ENCODE results near the gene AGAP2.
"Not testable (repeated sequence)": the region's sequence is repeated elsewhere in the genome, so short reads cannot be mapped to it uniquely, and the experiment has no call there.

Gene AGAP2

DNA sequence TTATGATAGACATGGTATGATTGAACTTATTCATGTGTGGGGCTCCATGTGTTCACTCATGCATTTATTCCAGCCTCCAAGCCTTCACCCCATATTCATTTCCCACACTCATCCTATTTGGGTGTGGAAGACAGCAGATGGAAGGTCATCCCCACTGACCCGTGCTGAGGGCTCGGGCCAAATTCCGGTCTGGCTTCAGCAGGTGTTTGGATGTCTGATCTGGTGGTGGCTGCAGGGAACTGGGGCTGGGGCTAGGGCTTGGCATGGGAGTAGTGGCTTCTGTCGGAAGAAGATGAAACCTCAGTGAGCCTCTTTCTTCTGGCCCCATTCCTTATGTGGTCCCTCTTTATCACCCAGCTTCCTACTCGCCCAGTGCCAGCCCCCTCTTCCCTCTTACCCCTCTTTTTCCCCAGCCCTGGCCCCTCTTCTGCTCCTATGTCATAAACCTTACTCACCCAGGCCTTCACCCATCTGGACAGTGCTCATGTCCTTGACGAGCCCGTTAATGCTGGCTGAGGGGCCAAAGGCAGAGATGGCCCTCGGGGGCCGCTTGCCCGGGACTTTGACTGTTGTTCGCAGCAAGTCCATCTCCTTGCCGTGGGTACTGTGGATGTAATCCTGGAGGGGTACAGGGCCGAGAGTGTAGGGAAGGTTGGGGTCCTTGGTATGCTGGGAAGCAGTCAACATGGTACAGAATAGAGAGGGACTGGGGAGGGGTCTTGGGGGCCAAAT is 8.0 kb downstream of the AGAP2 start:
- no peak for TF ChIP-seq ZNF274 (IDR thresholded peaks at IDR 0.05; ENCODE audit: low read depth, low read length)
- no peak overlapping the region for H3K4me3 ChIP-seq (ENCODE audit: low read length)

DNA sequence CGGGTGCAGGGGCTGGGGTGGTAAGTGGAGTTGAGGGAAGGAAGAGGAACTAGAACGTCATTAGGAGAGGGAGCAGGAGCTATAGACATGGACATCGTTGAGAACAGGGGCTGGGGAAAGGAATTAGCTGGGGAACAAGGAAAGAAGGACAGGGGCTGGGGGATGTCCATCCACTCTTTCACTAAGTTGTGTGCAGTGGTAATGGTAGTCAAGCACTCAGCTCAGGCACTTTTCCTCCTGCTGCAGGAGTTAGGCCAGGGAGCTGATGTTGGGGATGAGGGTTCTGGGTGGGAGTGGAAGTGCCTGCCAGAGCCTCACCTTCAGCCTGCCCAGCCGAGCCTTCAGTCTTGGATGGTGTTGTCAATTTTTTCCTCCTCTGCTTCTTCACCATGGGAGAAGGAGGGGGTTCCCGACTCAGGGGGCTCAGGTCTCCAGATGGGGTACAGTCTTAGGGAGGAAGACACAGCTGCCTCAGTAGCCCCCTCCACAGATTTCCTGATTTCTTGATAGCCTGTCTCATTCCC is 9.2 kb downstream of the AGAP2 start:
- no peak for TF ChIP-seq ZNF274 (IDR thresholded peaks at IDR 0.05; ENCODE audit: low read depth, low read length)
- H3K4me3 ChIP-seq (ENCODE audit: low read length) = no peak overlapping the region

DNA sequence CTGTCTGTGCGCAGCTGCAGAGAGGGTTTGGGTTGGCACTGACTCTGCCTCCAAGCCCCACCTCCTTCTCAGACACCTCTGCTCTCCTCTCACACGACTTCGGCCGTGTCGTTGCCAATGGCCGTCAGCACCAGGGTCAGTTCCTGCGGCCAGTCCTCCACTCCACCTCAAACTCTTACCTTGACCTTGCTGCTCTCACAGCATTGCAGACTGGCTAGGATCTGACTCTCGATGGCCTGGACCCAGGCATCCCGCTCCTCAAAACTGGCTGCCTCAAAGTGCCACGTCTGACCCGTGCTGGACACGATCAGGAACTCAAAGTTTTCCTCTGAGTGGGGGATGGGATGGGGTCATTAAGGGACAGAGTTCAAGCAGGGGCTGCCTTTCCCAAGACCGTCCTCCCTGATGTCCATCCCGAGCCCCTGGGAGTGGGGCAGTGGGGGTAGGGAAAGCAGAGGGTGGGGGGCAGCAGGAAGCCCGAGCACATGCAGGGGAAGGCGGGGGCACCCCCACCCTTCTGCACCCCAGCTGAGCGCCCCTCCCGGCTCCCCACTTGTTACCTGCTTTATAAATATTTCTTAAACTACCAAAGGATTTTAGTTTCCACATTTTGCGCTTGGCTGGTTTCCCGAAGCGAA is 10.7 kb downstream of the AGAP2 start:
- TF ChIP-seq ZNF274 (IDR thresholded peaks at IDR 0.05; ENCODE audit: low read depth, low read length) = no peak
- no peak overlapping the region for H3K4me3 ChIP-seq (ENCODE audit: low read length)

DNA sequence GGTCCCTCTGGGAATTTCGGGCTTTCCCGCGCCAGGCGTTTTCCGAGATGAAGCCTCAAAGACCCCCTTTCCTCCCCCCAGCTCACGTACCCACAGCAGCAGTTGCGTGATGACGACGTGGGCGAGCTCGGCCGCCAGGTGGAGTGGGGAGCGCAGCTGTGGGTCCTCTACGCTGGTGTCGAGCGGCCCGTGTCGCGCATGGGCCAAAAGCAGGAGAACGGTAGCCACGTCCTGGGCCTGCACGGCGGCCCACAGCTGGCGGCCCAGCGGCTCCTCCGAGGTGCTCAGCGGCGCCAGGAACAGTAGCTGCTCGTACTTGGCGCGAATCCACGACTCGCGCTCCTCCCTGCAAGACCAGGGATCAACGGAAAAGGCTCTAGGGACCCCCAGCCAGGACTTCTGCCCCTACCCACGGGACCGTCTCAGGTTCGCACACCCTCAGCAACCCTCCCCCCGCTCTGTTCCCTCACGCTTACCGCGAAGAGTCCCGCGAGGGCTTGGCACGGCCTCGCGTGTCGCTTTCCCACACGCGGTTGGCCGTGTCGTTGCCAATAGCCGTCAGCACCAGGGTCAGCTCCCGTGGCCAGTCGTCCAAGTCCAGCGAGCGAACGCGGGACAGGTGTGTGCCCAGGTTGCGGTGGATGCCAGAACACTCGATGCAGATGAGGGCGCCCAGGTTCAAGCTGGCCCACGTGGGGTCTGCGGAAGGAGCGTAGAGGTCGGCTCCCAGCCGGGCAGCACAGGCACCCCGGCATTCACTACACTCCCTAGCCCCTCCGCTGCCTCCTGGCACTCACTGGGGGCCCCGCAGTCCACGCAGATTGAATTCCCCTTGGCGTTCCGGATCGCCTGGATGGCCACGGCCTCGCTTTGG is 11.4 kb downstream of the AGAP2 start:
- no peak for TF ChIP-seq ZNF274 (IDR thresholded peaks at IDR 0.05; ENCODE audit: low read depth, low read length)

DNA sequence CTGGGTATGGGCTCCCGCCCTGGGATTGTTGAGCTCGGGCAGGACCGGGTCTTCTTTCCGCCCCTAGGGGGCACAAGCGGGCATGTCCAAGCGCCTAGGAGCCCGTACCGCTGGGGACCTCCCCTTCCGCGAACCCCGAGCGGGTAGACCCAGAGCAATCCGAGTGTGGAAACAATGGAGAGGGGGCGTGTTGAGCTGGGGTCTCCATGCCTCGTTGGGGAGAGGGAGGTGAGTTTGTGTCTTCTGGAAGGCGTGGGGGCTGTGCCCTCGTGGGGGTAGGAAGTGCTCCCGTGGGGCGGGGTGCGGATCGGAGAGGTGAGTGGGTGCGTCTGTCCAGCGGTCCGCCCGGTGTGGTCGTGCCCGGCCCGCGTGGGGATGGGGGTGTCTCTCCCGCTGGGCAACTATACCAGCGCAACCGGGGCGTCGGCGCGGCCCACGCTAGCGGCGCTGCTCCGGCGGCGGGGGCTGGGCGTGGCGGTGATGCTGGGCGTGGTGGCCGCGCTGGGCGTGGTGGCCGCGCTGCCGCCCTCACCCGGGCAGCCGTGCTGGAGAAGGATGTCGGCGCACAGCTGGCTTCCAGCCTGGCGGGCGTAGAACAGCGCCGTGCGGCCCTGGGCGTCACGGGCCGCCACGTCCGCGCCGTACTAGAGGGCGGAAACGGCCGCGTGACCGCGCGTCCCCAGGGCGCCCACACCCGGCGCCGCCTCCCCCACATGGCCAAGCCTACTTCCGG is 12.2 kb downstream of the AGAP2 start:
- no peak overlapping the region for H3K4me3 ChIP-seq (ENCODE audit: low read length)
- TF ChIP-seq ZNF274 (IDR thresholded peaks at IDR 0.05; ENCODE audit: low read depth, low read length) = no peak

More for the DNA sequence above, 11.4 kb downstream of the AGAP2 start:
- no peak overlapping the region for H3K4me3 ChIP-seq (ENCODE audit: low read length)

DNA sequence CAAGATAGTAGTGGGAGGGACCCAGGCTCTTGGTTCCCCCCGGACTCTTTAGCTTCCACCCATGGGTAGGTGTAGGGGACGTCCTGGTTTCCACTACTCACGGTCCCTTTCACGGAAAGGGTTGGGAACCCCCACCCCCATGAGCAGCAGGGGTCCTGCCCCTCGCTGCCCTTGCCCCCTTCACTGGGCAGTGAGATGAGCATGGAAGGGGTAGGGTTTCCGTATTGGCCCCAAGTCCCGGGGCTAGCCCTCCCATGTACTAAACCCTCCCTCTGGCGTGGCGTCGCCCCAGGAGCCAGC is 12.7 kb downstream of the AGAP2 start:
- no peak overlapping the region for H3K4me3 ChIP-seq (ENCODE audit: low read length)
- TF ChIP-seq ZNF274 (IDR thresholded peaks at IDR 0.05; ENCODE audit: low read depth, low read length) = no peak

DNA sequence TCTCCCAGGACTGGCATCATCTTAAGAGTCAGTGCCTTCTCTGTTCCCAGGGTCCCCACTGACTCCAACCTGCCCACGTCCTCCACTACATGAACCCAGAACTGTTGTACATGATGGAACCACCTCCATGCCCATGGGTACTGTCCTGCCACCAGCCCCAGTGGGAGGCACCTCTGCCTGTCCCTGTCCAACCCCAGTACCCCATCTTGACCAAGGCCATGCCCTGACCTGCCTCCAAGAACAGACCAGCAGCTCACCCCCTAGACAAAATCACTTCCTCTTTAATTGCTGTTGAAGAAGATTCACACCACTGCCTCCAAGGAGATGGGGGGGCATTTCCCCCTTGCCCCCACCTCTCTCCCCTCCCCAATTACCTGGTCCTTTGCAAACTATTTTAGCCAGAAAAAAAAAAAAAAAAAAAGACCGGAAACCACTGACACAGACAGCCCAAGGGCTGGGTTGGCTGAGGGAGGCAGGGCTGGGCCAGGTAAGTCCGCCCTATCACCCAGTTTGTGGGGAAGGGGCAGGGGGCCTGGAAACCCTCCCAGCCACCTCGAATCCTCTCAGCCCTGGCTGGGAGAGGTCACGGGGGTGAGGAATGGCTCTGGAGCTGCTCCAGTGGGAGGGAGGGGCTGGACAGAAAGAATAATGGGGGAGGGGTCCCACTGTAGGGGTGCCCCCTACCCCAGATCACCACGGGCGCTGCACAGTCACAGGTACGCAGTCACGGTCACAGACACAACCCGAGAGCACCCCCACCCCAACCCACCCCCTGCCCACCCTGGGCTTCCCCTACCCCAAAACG is 13.4 kb downstream of the AGAP2 start:
- no peak for TF ChIP-seq ZNF274 (IDR thresholded peaks at IDR 0.05; ENCODE audit: low read depth, low read length)
- H3K4me3 ChIP-seq (ENCODE audit: low read length) = no peak overlapping the region

DNA sequence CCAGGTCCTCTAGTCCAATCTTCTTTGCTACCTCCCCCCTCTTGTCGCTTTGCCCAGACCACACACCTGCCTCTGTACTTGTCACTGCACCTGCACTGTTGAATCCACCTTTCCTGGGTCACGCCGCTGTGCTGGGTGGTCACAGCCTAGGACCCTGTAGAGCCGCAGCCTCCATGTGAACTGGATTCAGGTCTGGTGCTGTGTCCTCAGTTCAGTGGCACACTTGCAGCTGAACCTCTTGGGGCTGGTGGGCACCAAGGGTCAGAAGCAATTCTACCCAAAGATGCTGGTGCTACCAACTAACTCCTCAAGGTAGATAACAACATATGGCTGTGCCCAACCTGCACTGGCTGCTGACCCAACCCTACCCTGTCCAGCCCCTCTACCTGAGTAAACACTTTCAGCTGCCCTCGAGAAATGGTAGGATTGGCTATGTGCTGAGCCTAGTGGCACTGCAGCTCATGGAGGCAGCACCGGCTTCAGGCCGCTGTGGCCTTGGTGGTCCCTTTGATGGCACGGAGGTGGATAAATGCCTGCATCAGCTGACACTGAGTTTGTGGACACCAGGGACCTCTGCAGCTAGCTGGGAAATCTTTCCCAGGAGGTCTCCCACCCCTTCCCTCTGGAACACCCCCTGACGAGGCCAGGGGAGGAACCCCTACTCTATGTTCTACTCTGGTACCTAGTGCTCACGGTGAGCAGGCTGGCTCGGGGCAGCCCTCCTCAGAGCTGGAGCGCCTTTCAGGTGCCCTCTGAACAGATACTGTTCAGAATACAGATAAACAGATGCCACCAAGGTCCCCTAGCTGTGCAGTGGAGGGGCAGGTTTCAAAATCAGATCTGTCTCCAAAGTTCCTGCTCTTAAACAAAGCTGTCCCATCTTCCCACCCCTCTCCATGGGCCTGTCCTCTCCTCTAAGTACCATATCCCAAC is 14.3 kb downstream of the AGAP2 start:
- H3K4me3 ChIP-seq (ENCODE audit: low read length) = no peak overlapping the region
- TF ChIP-seq ZNF274 (IDR thresholded peaks at IDR 0.05; ENCODE audit: low read depth, low read length) = no peak

DNA sequence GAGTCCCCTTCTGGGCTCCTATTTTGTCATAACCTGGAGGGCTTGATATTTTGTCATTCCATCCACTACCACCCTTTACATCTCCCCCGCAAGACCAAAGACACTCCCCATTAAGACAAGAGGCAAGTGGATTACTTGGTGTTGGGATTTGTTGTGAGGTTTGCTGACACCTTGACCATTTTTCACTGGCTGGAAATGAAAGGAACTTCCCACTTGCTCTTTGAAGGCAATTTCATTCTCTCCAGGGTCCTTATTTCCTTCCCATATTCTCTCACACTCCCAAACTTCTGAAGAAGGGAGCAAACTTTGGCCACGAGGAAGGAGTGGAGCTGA is 14.9 kb downstream of the AGAP2 start:
- TF ChIP-seq ZNF274 (IDR thresholded peaks at IDR 0.05; ENCODE audit: low read depth, low read length) = no peak
- H3K4me3 ChIP-seq (ENCODE audit: low read length) = no peak overlapping the region

DNA sequence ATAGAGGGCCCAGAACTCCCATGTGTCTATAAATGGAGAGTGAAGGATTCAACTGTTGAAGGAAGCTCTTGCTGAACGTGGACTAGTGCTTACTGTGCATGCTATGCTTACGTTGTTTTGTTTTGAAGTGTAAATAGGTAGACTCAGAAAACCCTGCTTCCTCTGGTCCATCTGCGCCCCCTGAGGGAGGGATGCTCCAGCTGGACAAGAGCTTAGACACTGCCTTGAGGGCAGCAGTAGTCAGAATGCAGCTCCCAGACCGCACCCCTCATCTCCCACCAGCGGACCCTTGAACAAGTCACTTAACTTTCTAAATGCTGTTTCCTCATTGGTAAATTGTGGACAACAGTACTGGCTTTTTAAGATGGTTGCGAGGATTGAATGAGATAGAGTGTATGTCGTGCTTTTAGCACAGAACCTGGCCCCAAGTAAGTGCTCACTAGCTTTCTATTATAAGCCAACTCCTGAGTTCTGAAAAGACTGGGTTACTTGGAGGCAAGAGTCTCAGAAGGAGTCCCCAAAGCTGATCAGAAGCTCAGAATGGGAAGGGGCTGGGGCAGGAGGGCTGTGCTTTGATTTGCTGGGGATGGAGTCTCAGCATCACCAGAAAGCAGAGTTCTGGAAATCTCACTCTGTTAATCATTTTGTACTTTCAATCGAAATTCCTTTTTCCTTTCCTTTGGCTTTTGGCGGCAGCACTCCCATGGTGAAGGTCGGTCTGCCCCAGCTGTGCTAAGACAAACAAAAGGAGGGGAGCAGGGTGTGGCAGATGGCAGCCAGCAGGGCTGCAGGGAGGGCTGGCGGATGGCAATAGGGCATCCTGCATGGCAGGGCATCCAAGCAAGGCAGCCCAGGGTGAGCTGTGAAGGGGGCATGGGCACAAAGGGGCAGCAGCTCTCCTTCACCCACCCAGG is 15.6 kb downstream of the AGAP2 start:
- H3K4me3 ChIP-seq (ENCODE audit: low read length) = no peak overlapping the region
- TF ChIP-seq ZNF274 (IDR thresholded peaks at IDR 0.05; ENCODE audit: low read depth, low read length) = no peak

DNA sequence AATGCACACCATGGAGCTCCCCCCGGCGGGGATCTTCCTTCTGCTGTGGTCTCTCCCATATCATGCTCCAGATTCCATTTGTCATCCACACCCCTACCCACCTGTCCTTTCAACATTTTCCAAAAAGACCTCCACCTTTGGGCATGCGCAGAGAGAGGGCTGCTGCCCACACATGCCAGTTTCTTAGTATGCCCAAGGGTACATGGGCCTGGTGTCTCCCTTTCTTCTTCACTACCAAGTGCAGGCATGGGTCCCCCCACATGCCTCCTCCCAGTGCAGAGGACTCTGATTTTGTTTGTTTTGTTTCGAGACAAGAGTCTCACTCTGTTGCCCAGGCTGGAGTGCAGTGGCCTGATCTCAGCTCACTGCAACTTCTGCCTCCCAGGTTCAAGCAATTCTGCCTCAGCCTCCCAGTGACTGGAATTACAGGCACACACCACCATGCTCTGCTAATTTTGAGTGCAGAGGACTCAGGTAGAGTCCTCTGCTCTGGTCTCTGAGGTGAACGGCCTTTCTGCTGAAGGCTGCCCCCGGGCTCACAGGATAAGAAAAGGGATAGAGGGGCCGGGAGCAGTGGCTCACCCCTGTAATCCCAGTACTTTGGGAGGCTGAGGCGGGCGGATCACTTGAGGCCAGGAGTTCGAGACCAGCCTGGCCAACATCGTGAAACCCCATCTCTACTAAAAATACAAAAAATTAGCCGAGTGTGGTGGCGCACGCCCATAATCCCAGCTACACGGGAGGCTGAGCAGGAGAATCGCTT is 16.5 kb downstream of the AGAP2 start:
- H3K4me3 ChIP-seq (ENCODE audit: low read length) = not testable (repeated sequence)

Measured in GM08714 (cell line).